DOHH2 (cell line): ENCODE data around the gene AKR1B15.

ENCODE experiments used
- CTCF ChIP-seq: fragments of 200-600 bp; sonication (generic); IDR thresholded peaks from one replicate; pipeline ENCODE4 v1.5.1; 2014; ENCODE audit warnings: antibody characterized with exemption, mild to moderate bottlenecking, low read depth, low read length; ENCODE audit not compliant: poor library complexity, severe bottlenecking
- EZH2phosphoT487 ChIP-seq: fragments of 200-600 bp; sonication (generic); IDR thresholded peaks from 2 replicates; pipeline ENCODE4 v1.6.1; 2017; ENCODE audit warnings: borderline replicate concordance, mild to moderate bottlenecking, antibody characterized with exemption, low read length, moderate library complexity, mixed read lengths

GRCh38 chr7:134567368-134567767, 18.5 kb downstream of the AKR1B15 start:
- TF ChIP-seq CTCF (no peak), EZH2phosphoT487 (no peak)
